Activated CD8-positive, alpha-beta memory T cell treated with anti-CD3 and anti-CD28 coated beads for 4 hours (primary cell): ENCODE results near the gene PRLHR.
"Not testable (repeated sequence)": the region's sequence is repeated elsewhere in the genome, so short reads cannot be mapped to it uniquely, and the experiment has no call there.

Source experiments
- DNase-seq, 2 donors: peaks; one replicate each; pipeline ENCODE4 v3.0.0-alpha.2; 2020; ENCODE audit warnings: low read depth in 2 of 2

Gene PRLHR

GRCh38 chr10:118595598-118596425 is at the start of gene PRLHR:
Gene PRLHR, minus strand, starts transcription at chr10:118595648. Its CDS starts 404 bp downstream, at chr10:118595244.
- DNase-seq = no peak

DNA sequence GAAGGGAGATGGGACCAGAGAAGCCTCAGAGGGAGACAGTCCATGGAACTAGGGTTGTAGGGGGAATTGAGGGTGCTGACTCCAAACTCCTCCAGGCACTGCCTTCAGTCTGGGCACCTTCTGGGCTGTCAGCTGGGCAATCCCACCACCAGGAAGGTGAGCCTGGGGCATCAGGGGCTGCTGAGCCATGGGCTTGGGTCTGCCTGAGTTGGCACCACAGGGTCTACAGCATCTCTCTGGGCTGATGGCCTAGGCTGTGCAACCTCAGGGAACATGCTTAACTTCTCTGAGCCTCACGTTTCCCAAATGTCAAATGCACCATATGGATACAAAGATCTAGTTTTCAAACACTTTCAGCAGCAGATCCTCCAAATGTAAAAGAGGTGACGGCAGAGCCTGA is 46.8 kb upstream of the PRLHR start:
- DNase-seq = no peak

DNA sequence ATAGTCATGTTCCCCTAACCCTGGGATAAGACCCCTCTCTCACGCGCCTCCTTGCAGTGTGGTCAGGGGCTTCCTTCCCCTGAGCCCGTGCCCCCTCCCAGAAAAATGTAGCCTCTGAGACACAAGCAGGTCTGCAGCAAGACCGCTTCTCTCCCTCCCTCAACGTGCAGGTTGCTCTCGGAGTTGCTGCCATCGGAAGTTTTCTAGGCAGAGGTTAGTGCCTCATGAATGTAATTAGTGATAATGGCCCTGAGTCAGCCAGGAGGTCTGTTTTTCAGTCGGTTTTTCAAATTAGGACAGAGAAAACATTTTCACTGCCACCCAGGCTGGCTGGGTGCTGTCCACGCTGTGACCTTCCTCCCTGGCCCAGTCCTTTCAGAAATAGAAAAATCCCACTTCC is 43.2 kb upstream of the PRLHR start:
- no peak for DNase-seq

DNA sequence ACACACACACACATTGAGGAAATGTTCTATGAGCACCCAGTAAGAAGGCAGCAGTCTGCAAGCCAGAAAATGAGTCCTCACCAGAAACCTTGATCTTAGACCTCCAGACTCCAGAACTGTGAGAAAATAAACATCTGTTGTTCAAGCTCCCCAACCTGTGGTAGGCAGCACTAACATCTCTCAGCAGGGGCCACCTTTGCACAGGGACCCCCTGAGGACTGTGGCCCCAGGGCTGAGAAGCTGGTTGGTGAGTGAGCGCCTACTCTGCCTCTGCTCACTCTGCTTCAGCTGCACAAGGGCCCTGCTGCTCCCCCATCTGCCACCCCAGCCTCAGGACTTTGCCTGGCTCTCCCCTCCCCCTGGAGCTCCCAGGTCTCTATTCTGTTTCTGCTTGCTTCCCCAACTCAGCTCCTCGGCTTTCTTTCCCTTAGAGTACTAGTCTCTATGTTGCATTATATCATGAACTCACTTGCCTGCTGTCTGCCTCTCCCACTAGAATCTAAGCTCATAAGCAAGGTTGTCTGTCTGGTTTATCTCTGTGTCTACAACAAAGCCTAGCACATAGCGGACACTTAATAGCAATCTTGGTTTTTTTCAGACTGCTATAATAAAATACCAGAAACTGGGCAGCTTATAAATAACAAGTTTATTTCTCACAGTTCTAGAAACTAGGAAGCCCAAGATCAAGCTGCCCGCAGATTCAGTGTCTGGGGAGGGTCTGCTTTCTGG is 40.4 kb upstream of the PRLHR start:
- DNase-seq = no peak

DNA sequence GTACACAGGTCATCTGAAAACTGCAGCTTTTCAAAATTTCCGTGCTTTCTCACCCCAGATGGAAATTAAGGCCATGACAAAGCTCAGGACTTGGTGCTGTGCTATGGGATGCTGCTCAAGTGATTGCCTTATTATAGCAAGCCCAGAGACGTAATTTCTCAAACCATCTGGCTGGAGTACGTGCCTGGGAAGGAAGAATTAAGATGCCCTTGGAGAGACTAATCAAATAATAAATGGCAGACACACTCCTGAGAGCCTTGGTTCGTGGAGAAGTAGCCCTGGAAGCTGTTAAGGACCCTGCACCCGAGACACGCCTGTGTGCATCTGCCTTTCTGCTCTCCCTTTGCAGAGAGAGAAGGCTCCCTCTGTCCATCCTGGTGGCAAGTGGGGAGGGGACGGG is 38.3 kb upstream of the PRLHR start:
- DNase-seq = no peak

DNA sequence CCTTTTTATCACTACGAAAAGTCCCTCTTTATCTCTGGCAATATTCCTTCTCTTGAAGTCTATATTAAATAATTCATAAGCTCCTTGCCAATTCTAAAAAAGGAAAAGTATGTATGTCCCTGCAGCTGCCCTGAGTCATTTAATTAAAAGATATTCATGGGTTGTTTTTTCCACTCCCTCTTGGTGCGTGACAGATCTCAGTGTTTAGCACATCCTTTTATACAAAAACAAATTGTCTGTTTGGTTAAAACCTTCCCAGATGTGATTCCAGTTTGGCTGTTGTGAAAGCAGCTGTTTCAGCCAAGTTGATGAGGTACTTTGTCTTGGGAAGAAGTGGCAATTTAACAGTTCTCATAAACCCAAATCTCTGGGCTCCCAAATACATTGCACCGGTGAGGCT is 33.8 kb upstream of the PRLHR start:
- DNase-seq = no peak

DNA sequence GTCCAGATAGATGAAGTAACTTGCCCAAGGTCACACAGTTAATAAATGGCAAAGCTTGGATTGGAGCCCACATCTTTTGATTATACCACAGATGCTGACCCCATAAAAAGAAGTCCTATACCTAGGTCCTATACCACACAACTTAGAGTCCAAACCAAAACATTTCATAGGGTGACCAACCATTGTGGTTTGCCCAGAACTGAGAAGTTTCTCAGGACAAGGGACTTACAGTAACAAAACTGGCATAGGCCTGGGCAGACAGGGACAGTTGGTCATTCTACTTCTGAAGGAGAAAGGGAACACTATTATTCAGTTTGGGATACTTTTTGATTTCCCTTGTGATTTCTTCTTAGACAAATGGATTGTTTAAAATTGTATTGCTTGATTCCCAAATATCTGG is 32.9 kb upstream of the PRLHR start:
- DNase-seq = no peak

- no peak for DNase-seq
Measured at GRCh38 chr10:118626953-118627352, 31.5 kb upstream of the PRLHR start.

GRCh38 chr10:118625504-118625903 is 30.1 kb upstream of the PRLHR start:
- no peak for DNase-seq

- DNase-seq = no peak
Measured at GRCh38 chr10:118624747-118625146, 29.3 kb upstream of the PRLHR start.

GRCh38 chr10:118621304-118621942 is 26.0 kb upstream of the PRLHR start:
- no peak for DNase-seq

GRCh38 chr10:118613863-118614262 is 18.4 kb upstream of the PRLHR start:
- not testable (repeated sequence) for DNase-seq

DNA sequence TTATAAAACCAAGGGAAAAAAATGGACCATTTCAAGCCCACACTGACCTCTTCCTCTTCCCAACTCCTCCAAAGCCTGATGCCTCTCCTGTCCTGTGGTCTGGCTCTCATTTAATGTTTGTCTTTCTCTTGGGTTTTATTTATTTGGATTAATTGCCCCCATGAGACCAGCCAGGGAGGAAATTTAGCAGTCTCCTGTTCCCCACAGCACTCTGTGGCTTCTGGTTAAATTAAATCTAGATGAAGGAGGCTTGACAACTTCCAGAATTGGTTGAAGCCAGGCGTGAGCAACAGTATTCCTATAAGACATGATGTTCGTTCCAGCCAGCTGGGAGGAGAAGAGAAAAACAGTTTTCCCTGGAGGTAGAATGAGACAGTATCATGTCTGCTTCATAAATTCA is 15.1 kb upstream of the PRLHR start:
- no peak for DNase-seq

DNA sequence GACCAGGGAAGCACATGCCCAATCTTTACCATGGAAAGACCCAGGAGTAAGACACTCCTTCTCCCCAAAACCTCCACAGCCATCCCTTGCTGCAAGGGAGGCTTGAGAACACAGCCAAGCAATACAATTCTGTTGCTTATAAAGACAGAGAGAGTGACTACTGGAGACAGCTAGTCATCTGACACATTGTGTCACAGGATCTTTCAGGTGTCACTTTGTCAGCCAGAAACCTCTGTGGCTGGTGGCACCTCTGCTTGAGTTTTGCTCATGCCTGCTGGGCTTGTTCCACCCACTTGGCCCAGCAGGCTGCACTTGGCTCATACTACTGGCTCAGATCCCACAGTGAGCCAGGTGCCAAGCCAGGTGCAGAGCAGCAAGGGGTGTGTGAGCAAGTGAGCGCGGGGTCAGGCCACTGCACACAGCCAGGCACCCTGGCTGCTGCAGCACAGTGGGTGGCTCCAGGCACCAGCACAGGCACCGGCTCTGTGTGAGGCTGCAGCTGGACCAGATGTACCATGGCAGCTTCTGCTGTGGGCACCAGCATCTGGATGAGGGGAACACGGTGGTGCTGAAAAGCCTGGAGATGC is 12.4 kb upstream of the PRLHR start:
- no peak for DNase-seq

- DNase-seq = no peak
Measured at GRCh38 chr10:118605694-118606093, 10.2 kb upstream of the PRLHR start.

DNA sequence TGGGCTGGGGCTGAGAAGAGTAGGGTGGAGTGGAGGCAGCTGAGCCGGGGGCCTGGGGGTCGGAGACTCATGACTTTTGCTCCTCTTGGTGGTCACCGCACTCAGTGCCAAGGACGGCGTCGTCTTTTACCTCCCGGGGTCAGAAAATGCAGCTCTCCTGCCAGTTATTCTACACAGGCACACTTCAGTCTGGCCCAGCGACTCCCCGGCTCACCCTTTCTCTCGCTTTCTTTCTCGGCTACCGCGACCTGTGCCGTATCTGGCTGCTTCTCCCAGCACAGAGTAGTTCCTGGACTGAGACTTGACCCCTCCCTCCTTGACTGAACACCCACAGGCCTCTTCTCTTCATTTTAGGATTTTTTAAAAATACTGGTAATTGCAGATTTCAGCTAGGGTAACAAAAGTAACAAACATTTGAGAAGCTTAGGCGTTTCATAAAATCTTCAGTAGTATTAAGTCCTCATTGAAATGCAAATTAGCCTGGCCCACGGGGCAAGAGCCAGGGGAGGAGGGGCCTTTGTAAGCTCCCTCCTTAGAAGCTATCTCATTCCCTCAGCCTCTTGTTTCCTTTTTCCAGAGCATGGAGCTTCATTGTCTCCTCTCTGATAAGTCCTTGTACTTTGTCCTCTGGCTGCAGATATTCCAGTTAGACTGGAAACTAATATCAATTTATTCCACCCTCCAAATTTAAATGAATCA is 1.1 kb upstream of the PRLHR start:
- DNase-seq = no peak

- DNase-seq = no peak
Measured at GRCh38 chr10:118595064-118595420, 406 bp downstream of the PRLHR start.

DNA sequence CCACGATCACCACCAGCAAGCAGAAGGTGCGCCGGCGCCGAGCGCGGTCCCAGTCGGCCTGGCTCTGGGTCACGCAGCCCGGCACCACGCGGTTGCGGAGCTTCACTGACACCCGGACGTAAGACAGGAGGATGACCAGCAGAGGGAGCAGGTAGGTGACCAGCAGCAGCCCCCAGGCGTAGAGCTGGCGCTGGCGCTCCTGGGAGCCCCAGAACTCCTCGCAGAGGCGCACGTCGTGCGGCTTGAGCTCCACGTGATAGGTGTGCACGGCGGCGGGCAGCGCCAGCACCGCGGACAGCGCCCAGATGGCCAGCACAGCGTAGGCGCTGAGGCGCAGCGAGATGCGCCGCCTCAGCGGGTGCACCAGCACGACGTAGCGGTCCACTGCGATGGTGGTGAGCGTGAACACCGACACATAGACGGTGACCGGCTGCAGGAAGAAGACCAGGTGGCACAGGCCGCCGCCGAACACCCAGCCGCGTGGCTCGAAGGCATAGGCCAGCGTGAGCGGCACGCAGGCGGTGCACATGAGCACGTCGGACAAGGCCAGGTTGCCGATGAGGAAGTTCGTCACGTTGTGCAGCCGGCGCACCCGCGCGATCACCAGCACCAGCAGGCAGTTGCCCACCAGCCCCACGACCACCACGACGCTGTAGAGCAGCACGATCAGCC is 920 bp downstream of the PRLHR start:
- DNase-seq = no peak

- no peak for DNase-seq
Measured at GRCh38 chr10:118592675-118593330, 2.6 kb downstream of the PRLHR start.

- no peak for DNase-seq
Measured at GRCh38 chr10:118590334-118590733, 5.1 kb downstream of the PRLHR start.
